GM18499 (cell line): ENCODE results near the gene TTC39B.
"Not testable (repeated sequence)": the region's sequence is repeated elsewhere in the genome, so short reads cannot be mapped to it uniquely, and the experiment has no call there.

Experiments used
- ATAC-seq: cut with Tn5 transposase; IDR thresholded peaks from one replicate; pipeline ENCODE4 v1.9.1; 2021; ENCODE audit warnings: moderate number of reproducible peaks; ENCODE audit not compliant: insufficient read depth, unreplicated experiment

Gene TTC39B

DNA sequence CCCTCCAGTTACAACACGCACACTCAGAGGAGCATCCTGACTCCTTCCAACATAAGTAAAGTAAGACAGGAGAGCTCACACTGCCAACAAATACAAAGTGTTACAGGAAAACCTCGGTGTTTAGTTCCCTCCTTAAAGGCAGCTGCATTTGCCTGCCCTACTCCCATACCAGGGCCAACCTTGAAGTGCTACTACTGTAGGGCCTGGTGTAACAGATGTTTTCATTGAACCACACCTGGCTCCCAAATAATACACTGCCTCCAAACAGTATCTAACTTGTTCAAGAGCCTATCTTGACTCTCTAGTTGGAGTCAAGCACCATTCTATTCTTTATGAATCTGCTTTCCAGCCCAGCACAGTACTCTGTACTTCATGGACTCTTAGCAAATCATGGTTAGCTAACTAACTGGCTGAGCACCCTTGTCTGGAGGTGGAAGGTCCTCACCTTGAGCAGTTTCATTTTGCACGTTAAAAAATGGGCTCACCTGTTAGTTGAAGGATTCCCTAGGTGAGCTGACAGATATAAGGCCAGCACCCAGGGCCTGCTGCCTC, 34.6 kb downstream of the TTC39B start:
- ATAC-seq = no peak

DNA sequence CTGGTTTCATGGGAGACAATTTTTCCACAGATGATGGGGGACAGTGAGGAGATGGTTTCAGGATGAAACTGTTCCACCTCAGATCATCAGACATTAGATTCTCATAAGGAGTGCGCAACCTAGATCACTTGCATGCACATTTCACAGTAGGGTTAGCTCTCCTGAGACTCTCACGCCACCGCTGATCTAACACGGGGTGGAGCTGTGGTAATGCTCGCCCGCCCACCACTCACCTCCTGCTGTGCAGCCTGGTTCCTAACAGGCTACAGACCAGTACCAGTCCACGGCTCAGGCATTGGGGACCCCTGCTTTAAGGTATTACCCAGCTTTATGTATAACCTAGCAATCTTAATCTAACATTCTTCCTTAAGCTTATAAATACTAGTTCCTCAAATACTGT, 35.6 kb downstream of the TTC39B start:
- no peak for ATAC-seq

DNA sequence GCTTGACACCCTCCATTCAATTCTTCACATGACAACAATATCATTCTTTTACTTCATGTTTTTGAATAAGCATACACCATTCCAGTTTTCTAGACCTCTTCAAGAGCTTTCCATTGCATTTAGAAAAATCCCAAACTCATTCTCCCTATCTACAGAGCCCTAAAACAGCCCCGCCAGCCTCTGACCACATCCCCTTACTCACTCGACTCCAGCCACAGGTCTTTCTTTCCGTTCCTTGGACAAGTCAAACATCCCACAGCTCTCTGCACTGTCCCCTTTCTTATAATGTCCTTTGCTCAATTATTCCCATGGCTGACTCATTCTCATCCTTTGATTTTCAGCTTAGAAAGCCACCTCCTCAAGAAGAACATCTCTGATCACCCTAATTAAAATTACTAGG, 38.2 kb downstream of the TTC39B start:
- no peak for ATAC-seq

DNA sequence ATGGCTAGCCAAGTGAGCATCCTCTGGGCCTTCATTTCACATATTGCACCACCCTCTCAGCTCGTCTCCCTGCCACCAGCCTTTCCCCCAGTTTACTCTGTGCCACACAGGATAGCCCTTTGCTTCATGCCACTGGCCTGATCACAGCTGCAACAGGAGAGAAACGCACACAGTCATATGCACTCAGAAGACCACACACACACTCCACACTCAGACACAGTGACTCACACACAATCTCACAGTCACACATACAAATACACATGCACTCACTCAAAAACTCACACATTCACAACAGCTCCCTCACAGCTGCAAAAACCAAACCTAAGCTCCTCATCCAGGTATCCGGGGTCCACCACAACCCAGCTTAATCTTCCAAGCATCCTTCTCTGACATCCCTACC, 38.7 kb downstream of the TTC39B start:
- no peak for ATAC-seq

DNA sequence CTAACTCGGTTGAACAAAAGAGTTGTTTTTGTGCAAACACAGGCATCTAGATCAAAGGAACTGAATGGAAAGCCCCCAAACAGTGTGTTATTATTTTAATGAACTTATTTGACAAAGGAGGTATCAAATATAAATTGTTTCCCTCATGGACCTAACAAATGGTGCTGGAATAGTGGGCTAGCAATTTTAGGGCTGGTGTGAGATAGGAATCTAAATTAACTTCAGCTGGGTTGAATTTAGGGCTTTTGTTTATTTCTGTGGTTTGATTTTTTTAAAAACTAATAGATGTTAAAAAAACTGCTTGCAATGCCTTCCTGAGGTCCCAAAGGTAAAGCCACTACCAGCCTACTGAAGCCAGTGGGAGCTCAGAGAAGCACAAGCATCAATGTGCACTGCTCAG, 42.1 kb downstream of the TTC39B start:
- no peak for ATAC-seq

DNA sequence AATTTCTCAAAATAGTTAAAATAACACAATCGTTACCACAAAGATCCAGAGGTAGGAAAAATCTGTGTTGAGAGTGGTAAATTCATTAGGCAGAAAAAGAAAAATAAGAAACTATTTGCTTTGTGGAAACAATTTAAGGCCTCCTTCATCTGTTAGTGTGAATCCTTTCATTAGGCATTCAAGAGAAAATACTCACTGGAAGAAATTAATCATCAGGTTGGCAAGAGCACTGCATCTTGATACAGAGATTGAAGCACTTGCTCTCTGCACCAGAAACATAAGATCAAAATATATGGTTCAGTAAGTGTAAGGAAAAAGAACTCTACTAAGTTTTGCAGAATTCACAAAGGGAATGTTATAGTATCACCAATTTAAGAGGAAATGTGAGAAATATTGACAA, 44.4 kb downstream of the TTC39B start:
- ATAC-seq = no peak

DNA sequence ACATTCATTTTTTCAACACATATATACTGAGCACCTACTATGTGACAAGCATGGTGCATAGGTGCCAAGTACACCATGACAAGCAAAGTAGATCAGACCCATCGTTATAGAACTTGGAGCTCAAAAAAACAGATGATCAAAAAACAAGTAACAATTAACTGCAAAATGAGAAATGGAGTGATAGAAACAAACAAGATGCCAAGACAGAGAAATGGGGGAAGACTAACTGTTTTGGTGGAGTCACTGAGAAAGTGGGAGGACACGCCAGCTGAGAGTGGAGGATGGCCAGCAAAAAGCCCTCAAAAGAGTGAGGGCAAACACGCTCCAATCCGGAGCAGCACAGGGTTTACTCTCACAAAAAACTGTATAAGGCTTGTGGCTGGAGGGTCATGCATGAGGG, 50.6 kb downstream of the TTC39B start:
- ATAC-seq = no peak

DNA sequence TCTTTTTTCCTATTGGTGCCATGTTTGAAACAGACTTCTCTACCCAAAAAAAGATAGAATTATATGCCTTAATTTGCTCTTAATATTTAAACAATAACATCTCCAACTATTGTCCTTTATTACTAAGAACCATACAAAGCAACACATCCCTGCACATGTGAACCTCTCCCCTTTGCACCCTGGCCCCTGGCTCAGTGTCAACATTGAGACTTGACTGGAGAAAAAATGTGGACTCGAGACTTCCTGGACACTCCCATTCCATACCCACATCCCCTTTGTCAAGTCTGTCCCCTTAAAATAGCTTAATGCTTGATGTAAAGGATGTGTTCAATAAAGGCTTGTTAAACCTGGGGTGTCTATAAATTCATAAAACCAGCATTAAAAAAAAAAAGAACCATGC, 53.2 kb downstream of the TTC39B start:
- no peak for ATAC-seq

DNA sequence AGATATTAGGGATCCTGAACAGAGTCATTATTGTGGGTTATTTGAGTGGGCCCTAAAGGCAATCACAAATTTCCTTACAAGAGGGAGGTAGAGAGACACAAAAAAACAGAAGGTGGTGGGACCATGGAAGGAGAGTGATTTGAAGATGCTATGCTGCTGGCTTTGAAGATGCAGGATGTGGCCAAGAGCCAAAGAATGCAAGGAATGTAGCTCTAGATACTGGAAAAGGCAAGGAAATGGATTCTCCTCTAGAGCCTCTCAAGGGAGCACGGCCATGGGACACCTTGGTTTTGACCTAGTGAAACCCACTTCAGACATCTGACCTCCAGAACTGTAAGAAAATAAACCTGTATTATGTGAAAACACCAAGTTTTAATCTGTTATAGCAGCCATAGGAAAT, 53.8 kb downstream of the TTC39B start:
- ATAC-seq = no peak

DNA sequence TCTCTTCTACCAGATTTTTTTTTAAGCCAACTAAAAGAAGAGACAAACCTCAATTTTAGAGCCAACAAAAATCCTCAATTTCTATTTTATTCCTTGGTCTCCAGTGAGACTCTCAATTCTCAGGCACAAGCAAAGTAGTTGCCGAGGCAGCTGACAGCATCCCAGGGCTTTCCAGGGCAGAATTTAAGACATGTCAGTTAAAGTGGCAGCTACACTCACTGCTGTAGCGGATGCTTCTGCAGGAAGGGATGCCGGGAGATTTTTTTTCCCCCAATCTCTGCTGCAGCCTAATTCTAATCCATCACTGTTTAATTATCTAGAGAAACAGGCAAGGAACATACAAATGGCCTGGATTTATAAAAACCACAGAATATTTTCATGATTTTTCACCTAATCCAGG, 57.0 kb downstream of the TTC39B start:
- ATAC-seq = no peak

DNA sequence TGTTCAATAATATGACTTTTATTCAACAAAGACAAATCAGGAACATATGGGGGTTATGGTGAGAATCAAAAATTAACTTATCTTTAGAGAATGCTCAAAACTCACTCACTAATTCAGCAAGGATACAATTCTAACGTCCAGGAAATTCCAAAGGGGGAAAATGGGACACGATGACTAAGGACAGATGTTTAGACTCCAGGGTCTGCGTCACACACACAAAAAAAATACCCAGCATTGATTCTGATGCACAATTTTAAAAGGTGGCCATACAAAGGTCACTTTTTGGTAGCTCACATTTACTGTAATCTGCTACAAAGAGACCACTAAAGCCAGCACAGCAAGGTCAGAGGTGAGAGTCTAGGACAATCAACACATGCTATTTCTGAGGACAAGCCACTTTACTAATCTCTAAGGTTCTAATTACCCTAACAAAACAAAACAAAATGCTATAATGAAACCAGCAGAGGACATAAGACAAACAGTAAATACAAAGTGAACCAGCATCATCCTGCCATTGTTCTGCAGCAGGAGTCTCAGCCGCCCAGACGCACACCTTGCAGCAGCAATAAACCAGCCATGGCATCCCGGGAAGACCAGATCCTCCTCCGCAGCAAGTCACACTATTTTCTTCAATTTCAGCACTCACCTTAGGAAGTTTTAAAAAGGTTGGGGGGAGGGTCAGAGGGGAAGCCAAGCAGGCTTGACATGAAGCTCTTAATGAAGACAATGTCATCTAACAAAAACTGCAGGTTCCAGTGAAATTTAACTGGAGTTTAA, 57.8 kb downstream of the TTC39B start:
- no peak for ATAC-seq

DNA sequence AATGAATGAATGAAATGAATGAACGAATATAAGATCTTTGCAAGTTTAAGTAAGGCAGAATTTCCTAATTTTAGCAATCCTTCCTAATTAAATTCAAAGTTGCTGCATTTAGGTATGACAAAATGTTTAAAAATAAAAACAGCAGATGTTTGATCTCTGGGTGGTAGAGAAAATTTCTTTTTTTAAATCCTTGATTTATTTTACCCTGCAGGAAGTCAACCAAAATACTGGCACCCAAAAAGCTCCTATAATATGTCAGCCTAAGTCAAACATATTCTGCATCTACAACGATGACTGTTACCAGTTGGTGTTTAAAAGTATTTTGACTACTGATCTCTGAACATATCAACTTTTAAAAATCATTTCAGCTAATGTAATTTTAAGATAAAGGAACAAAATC, 58.4 kb downstream of the TTC39B start:
- ATAC-seq = no peak

DNA sequence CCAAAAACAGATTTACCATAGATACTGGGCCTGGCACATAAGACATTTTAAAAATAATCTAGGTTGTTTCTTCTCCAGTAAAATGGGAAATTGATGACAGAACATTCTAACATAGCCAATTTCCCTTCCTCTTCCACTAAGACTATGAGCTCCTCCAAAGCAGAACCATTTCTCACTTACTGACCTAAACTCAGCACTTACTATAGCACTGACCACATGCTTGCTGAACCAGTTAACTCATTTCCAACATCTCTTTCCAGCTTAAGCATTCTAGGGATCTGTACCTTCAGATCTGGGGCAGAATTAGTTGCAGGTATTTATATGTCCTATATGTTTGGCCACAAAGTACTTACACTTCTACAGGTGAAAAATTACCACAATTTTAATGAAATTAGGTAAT, 58.9 kb downstream of the TTC39B start:
- ATAC-seq = no peak

DNA sequence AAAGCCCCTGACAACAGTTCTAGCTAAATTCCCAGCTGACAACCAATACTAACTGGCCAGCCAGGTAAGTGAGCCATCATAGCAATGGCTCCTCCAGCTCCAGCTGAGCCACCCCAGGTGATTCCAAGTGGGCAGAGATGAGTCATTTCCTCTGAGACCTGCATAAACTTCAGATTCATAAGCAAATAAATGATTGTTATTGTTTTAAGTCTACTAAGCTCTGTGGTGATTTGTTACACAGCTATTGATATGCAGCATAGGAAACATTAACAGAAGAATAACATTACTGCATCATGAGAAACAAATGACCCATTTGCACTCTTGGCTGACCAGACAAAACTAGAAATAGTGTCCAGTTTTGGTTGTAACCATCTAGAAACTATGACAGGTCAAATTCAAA, 60.3 kb downstream of the TTC39B start:
- no peak for ATAC-seq

DNA sequence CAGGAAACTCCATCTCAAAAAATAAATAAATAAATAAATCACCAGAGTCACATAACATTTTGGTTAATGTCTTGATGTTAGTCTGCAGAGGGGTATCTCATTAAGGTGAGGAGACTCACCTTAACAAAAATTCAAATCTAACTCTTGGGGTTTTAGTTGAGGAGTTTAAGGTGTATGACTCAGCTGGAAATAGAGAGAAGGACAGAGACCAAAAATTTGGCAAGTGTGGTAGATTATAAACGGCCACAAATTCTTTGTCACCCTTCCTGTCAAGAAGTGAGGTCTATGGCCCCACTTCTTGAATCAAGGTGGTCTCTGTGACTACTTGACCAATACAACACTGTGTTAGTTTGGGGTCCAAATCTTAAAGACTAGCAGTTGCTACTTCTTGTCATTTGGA, 60.8 kb downstream of the TTC39B start:
- ATAC-seq = no peak

DNA sequence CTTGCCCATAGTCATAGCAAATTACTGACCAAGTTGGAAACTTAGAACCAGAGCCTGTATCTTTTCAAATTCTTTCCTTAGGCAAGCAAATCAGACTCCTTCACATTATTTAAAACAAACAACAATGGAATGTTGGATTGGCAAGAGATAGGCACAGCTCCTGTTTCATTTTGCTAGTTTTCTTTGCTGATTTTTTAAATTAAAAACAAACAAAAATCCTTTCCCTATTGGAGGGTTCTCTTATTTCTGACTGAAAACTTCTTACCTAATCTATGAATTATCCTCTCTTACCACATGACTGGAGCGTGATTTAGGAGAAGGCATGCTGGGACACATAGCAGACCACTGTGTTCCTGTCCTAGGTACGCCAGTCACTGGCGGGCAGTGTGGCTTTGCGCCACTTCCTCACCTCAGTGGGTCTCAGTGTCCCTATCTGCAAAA, 63.0 kb downstream of the TTC39B start:
- ATAC-seq = no peak

DNA sequence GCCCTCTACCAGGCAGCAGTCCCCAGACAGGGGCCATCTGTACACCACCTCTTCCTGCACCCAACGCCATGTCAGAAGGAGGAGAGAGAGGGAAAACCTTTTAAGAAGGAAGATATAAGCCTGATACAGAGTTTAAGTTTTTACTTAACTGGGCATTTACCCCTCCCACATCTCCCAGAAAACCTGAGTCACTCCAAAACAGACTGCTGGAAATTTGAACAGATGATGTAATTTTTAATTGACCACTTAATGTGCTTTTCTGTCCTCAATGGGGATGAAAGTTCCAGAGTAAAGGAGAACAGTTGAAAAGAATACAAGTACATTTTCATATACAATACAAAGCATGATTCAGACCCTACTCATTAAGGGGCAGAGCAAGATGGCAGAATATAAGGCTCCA, 63.9 kb downstream of the TTC39B start:
- ATAC-seq = no peak

DNA sequence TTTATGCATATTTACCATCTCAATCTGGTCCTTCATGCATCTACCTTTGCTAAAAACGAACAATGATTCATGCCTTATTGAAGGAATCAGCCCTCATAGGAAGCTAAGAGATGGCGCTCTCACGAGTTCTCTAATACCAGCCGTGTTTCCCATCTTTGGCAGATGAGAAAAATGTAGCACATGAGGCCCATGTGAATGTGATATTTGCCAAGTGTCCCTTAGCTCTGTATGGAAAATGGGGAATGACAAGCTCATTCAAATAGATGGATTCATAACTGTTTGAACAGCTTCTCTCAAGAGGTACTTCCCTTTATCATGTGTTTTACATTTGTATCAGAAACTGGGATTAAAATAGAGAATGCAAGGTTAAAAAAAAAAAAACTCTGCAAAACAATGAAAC, 66.1 kb downstream of the TTC39B start:
- ATAC-seq = no peak

DNA sequence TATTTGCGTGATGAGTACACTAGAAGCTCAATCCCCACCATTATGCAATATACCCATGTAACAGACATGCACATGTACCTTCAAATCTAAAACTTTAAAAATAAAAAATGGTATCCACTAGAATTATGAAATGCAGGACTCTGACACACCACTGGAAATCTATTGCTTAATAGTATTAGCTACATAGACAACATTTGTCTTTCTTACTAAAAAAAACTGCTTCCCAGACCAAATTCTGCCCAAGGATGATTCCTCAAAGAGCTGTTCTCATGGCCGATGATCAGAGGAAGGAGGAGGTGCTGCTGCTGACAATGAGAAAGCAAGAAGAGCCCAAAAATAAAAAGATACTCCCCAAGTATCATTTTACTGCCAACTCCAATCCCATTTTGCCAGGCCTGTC, 67.2 kb downstream of the TTC39B start:
- no peak for ATAC-seq

DNA sequence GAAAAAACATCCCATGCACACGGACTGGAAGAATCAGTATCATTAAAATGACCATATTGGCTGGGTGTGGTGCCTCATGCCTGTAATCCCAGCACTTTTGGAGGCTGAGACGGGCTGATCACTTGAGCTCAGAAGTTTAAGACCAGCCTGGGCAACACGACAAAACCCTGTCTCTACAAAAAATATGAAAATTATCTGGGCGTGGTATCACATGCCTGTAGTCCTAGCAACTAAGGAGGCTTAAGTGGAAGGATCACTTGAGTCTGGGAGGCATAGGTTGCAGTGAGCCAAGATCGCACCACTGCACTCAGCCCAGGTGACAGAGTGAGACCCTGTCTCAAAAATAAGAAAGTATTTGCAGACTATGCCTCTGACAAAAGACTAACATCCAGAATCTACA, 68.4 kb downstream of the TTC39B start:
- ATAC-seq = no peak

DNA sequence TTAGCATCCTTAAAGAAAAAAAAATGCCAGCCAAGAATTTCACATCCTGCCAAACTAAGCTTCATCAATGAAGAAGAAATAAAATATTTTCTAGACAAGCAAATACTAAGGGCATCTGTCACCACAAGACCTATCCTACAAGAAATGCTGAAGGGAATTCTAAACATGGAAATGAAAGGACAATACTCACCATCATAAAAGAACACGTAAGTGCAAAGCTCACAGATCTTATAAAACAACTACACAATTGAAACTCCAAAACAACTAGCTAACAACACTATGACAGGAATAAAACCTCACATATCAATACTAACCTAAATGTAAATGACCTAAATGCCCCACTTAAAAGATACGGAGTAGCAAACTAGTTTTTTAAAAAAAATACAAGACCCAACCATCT, 71.4 kb downstream of the TTC39B start:
- no peak for ATAC-seq

DNA sequence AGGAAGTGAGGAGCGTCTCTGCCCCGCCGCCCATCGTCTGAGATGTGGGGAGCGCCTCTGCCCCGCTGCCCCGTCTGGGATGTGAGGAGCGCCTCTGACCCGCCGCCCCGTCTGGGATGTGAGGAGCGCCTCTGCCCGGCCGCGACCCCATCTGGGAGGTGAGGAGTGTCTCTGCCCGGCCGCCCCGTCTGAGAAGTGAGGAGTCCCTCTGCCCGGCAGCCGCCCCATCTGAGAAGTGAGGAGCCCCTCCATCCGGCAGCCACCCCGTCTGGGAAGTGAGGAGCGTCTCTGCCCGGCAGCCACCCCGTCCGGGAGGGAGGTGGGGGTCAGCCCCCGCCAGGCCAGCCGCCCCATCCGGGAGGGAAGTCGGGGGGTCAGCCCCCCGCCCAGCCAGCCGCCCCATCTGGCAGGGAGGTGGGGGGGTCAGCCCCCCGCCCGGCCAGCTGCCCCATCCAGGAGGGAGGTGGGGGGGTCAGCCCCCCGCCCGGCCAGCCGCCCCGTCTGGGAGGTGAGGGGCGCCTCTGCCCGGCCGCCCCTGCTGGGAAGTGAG, 73.0 kb downstream of the TTC39B start:
- ATAC-seq = not testable (repeated sequence)
